Sigmoid colon (tissue), 4 donors: Measurements from ENCODE around the gene OCEL1.

Experiments used
- EP300 ChIP-seq, 4 donors: sonication (generic); formaldehyde crosslinking; IDR thresholded peaks; one replicate each; pipeline ENCODE4 v1.6.1; 2017; ENCODE audit warnings: antibody characterized with exemption in 4 of 4
- TF ChIP-seq, protein P1 (sequence below), 4 experiments: fragments of 450-650 bp in 3 of 4; fragments of 200-600 bp in 1 of 4; IDR thresholded peaks; one replicate each; pipeline ENCODE4 v1.5.1; 2016 to 2019; ENCODE audit warnings: antibody characterized with exemption in 4 of 4, mild to moderate bottlenecking in 3 of 4, moderate library complexity in 2 of 4

DNA sequence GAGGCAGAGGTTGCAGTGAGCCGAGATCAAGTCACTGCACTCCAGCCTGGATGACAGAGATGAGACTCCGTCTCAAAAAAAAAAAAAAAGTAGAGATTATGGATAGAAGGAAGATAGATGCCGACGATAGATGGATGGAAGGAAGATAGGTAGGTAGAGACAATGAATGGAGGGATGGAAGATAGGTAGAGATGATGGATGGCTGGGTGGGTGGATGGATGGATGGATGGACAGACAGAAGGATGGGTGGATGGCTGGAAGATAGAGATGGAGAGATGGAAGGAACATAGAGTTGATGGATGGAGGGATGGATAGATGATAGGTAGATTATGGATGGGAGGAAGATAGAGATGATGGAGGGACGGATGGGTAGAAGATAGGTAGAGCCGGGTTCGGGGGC, 29.4 kb upstream of the OCEL1 start:
- no peak for TF ChIP-seq EP300 (IDR thresholded peaks at IDR 0.05)
- TF ChIP-seq, protein P1, sequence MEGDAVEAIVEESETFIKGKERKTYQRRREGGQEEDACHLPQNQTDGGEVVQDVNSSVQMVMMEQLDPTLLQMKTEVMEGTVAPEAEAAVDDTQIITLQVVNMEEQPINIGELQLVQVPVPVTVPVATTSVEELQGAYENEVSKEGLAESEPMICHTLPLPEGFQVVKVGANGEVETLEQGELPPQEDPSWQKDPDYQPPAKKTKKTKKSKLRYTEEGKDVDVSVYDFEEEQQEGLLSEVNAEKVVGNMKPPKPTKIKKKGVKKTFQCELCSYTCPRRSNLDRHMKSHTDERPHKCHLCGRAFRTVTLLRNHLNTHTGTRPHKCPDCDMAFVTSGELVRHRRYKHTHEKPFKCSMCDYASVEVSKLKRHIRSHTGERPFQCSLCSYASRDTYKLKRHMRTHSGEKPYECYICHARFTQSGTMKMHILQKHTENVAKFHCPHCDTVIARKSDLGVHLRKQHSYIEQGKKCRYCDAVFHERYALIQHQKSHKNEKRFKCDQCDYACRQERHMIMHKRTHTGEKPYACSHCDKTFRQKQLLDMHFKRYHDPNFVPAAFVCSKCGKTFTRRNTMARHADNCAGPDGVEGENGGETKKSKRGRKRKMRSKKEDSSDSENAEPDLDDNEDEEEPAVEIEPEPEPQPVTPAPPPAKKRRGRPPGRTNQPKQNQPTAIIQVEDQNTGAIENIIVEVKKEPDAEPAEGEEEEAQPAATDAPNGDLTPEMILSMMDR (IDR thresholded peaks at IDR 0.05) = no peak
